HepG2 (cell line): Measurements from ENCODE around the gene CDC42SE2. TPM values are rescaled to one million over a fixed set of nuclear protein-coding genes. Genes with fewer than 3 reads are reported as not detected.
A peak's percentile ranks its signal among the peaks of the same experiment; 100 is the strongest.

Experiments
- PLRG1 ChIP-seq: fragments of 450-650 bp; conservative IDR thresholded peaks from 2 replicates; pipeline ENCODE4 v1.6.1; 2016
- RBM22 ChIP-seq: fragments of 200-400 bp; formaldehyde crosslinking; optimal IDR thresholded peaks from 2 replicates; pipeline ENCODE3; 2017; ENCODE audit warnings: mild to moderate bottlenecking, low read length, moderate library complexity
- SMARCE1 ChIP-seq: fragments of 450-650 bp; IDR thresholded peaks from 2 replicates; pipeline ENCODE4 v1.6.1; 2017; ENCODE audit warnings: borderline replicate concordance
- ZBTB8A ChIP-seq: sonication (generic); formaldehyde crosslinking; IDR thresholded peaks from 2 replicates; pipeline ENCODE4 v1.4.0; 2020; ENCODE audit warnings: mild to moderate bottlenecking, low read depth, missing genetic modification reagents, borderline replicate concordance
- ZIK1 ChIP-seq: sonication (generic); formaldehyde crosslinking; IDR thresholded peaks from 2 replicates; pipeline ENCODE4 v1.5.0; 2020; ENCODE audit warnings: mild to moderate bottlenecking, low read depth, missing genetic modification reagents, borderline replicate concordance
- ZNF383 ChIP-seq: sonication (generic); formaldehyde crosslinking; IDR thresholded peaks from 2 replicates; pipeline ENCODE4 v1.4.0; 2020; ENCODE audit warnings: missing genetic modification reagents, mild to moderate bottlenecking, borderline replicate concordance
- ZSCAN21 ChIP-seq: sonication (generic); formaldehyde crosslinking; IDR thresholded peaks from 2 replicates; pipeline ENCODE4 v1.8.0; 2022; ENCODE audit warnings: mild to moderate bottlenecking, missing genetic modification reagents, moderate library complexity, borderline replicate concordance
- polyA plus RNA-seq, 8 experiments: library from polyadenylated mRNA; depleted of rRNA in 3 of 8; stranded (reverse) in 7 of 8; unstranded in 1 of 8; fragments of >200 nt; fragmentation: Illumina TruSeq in 4 of 8; extraction: Trizol in 4 of 8; gene quantifications; 2 replicates each; pipeline versions ENCODE4 v1.2.1 to v1.2.3, GENCODE V29; 2011 to 2016; ENCODE audit warnings: low read depth in 4 of 8, missing spikeins in 1 of 8, mixed read lengths in 1 of 8; ENCODE audit not compliant: insufficient read depth in 1 of 8
- total RNA-seq, 5 experiments: library from RNA; depleted of rRNA; stranded (reverse); fragments of >200 nt; fragmentation: Illumina TruSeq; extraction: Trizol; gene quantifications; 2 replicates each; pipeline ENCODE4 v1.2.3, GENCODE V29; 2016; ENCODE audit warnings: low read depth in 1 of 5
- TF ChIP-seq, protein P1 (sequence below), 2 experiments: sonication (generic) in 1 of 2; formaldehyde crosslinking in 1 of 2; IDR thresholded peaks; 2 replicates each; pipeline versions ENCODE4 v1.6.1 to v1.9.0; 2014 to 2022; ENCODE audit warnings: antibody characterized with exemption in 1 of 2, borderline replicate concordance in 1 of 2, inconsistent platforms in 1 of 2, low read depth in 1 of 2, missing genetic modification reagents in 1 of 2
- TF ChIP-seq, protein P2 (sequence below): sonication (generic); formaldehyde crosslinking; IDR thresholded peaks from 2 replicates; pipeline ENCODE4 v1.4.0; 2020; ENCODE audit warnings: mild to moderate bottlenecking, missing genetic modification reagents
- TF ChIP-seq, protein P3 (sequence below): IDR thresholded peaks from 2 replicates; pipeline ENCODE4 v1.6.1; 2018; ENCODE audit warnings: missing genetic modification reagents, mild to moderate bottlenecking, missing compliant biosample characterization
- TF ChIP-seq, protein P4 (sequence below): sonication (generic); formaldehyde crosslinking; IDR thresholded peaks from 2 replicates; pipeline ENCODE4 v1.5.1; 2020; ENCODE audit warnings: missing genetic modification reagents, mild to moderate bottlenecking, borderline replicate concordance

CDC42SE2 gene
- total and polyA plus RNA-seq, 2 of the 13 experiments (the other 11 are each of a cell fraction or from before 2014, with no cell fraction given), result 19.6 to 25.0 TPM

DNA sequence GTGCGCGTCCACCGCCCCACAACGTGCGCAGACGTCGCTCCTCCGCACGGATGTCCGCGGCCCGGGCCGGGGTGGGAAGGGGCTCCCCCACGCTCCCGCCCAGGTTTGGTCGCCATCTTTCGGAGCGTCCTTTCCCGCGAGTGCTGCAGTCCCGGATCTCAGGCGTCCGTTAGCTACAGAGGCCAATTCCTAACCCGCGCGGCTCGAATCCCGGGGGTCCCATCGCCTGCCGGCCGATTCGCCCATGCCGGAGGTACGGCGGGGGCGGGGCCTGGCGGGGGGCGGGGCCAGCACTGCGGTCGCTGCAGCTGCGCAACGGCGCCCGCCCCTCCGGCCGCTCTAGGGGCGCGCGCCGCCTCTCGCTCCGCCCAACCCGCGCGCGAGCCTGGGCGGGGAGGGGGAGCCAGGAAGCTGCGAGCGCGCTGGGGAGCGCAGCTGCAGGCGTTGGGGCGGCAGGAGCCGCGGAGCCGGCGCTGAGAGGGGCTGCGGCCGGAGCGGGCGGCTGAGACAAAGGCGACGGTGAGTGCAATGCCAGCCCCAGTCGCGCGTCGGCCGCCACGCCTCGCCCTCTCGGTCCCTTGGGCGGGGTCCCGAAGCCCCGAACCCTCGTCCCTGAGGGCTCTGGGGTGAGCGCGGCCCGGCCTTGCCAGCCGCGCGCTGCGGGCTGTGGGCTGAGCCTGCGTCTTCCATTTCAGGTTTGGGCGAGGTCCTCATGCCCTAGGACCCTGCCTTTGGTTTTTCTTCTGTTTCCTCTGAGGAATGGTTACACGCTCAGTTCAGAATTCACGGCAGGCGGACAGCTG, at the start of gene CDC42SE2 (continued):
- TF ChIP-seq, protein P1, sequence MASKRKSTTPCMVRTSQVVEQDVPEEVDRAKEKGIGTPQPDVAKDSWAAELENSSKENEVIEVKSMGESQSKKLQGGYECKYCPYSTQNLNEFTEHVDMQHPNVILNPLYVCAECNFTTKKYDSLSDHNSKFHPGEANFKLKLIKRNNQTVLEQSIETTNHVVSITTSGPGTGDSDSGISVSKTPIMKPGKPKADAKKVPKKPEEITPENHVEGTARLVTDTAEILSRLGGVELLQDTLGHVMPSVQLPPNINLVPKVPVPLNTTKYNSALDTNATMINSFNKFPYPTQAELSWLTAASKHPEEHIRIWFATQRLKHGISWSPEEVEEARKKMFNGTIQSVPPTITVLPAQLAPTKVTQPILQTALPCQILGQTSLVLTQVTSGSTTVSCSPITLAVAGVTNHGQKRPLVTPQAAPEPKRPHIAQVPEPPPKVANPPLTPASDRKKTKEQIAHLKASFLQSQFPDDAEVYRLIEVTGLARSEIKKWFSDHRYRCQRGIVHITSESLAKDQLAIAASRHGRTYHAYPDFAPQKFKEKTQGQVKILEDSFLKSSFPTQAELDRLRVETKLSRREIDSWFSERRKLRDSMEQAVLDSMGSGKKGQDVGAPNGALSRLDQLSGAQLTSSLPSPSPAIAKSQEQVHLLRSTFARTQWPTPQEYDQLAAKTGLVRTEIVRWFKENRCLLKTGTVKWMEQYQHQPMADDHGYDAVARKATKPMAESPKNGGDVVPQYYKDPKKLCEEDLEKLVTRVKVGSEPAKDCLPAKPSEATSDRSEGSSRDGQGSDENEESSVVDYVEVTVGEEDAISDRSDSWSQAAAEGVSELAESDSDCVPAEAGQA (IDR thresholded peaks at IDR 0.05; ENCODE audit: low read depth), result no peak
- TF ChIP-seq, protein P1 (CRISPR knock-in tag; IDR thresholded peaks at IDR 0.05; ENCODE audit: borderline replicate concordance), result no peak
- TF ChIP-seq ZBTB8A, result no peak
- TF ChIP-seq, protein P2, sequence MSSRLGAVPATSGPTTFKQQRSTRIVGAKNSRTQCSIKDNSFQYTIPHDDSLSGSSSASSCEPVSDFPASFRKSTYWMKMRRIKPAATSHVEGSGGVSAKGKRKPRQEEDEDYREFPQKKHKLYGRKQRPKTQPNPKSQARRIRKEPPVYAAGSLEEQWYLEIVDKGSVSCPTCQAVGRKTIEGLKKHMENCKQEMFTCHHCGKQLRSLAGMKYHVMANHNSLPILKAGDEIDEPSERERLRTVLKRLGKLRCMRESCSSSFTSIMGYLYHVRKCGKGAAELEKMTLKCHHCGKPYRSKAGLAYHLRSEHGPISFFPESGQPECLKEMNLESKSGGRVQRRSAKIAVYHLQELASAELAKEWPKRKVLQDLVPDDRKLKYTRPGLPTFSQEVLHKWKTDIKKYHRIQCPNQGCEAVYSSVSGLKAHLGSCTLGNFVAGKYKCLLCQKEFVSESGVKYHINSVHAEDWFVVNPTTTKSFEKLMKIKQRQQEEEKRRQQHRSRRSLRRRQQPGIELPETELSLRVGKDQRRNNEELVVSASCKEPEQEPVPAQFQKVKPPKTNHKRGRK (CRISPR knock-in tag), result no peak
- TF ChIP-seq ZIK1 (CRISPR knock-in tag), result no peak
- no peak for TF ChIP-seq PLRG1
- no peak for TF ChIP-seq ZNF383
- TF ChIP-seq SMARCE1, result no peak
- TF ChIP-seq RBM22, result no peak
- TF ChIP-seq ZSCAN21 (CRISPR knock-in tag), result no peak; the same call in 1 of the 2 replicates
- TF ChIP-seq, protein P3, sequence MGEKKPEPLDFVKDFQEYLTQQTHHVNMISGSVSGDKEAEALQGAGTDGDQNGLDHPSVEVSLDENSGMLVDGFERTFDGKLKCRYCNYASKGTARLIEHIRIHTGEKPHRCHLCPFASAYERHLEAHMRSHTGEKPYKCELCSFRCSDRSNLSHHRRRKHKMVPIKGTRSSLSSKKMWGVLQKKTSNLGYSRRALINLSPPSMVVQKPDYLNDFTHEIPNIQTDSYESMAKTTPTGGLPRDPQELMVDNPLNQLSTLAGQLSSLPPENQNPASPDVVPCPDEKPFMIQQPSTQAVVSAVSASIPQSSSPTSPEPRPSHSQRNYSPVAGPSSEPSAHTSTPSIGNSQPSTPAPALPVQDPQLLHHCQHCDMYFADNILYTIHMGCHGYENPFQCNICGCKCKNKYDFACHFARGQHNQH (CRISPR knock-in tag), result peak; percentile 63; the same call in 1 of the 2 replicates
- TF ChIP-seq, protein P4, sequence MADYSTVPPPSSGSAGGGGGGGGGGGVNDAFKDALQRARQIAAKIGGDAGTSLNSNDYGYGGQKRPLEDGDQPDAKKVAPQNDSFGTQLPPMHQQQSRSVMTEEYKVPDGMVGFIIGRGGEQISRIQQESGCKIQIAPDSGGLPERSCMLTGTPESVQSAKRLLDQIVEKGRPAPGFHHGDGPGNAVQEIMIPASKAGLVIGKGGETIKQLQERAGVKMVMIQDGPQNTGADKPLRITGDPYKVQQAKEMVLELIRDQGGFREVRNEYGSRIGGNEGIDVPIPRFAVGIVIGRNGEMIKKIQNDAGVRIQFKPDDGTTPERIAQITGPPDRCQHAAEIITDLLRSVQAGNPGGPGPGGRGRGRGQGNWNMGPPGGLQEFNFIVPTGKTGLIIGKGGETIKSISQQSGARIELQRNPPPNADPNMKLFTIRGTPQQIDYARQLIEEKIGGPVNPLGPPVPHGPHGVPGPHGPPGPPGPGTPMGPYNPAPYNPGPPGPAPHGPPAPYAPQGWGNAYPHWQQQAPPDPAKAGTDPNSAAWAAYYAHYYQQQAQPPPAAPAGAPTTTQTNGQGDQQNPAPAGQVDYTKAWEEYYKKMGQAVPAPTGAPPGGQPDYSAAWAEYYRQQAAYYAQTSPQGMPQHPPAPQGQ (CRISPR knock-in tag), result no peak
